Activated CD4-positive, alpha-beta T cell treated with anti-CD3 and anti-CD28 coated beads for 24 hours (primary cell): ENCODE measurements around the gene PPP2R3A.
A peak's percentile ranks its signal among the peaks of the same experiment; 100 is the strongest.

ENCODE experiments used
- DNase-seq, 2 donors: peaks; one replicate each; pipeline ENCODE4 v3.0.0-alpha.2; 2020; ENCODE audit warnings: low read depth in 2 of 2

PPP2R3A gene

DNA sequence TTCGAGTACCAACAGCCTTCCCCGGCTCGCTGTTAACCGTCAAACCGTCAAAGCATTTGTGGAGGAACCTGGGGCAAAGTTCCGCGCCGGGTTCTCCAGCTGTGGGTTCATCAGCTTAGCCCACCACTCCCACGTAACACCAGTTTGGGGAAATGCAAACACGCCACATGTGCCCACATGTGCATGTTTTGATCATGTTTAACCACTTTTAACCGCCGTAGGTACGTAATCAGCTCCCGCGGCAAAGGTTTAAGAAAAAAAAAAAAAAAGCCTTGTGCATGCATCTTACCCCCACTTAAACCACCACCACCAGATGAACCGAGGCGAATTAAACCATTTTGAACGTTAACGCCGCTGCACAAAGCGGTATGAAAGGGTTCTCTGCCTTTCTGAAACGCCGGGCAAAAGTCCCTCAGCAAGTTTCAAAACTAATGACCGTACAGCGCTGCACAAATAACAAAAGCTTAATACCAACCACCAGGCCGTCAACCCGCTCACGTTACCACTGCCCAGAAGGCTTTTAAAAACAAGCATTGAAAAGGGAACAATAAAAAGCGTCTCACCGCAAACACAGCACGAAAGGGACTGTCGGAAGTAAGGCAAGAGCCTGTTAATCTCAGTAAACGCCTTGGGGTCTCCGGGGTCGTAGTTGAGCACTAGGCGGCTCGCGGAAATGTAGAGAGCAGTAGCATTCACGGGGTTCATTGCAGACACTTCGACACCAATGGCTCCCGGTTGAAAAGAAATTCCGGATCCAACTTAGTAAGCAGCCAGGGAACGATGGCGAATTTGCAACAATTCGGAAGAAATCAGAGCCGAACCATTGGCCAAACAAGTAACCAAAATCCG, 229.1 kb downstream of the PPP2R3A start:
- DNase-seq, result peak; percentile 37 to 51

DNA sequence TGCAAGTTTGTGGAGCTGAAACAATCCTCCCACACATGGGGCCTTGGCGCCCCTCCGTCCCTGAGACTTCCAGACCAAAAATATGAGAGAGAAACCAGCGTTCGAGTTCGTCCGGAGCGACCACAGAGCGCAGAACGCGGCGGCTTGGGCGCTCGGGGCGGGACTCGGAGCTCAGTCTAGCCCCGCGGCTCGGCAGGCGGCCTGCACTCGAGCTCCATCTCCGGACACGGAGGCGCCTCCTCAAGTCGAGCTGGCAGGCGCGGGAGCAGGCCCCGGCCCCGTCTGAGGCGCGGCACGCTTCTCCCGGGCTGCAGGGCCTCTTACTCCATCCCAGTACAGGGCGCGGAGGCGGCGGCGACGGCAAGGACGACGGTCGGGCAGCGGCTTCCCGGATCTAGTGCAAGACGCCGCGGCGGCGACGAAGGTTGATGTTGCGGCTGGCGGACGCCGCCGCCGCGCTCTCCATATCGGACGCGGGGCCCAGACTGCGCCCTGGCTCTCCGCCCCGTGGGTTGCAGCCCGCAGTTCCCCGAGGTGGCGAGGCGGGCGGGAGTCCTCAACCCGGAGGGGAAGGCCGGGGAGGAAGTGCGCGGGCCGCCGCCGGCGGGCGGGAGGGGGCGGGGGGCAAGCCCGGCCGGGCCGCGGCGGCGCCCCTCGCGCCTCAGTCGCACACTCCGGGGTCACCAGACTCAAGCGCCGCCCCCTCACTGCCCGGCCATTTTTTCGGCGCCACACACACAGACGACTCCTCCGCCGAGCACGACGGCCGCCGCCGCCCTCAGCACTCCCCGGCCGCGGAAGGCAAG, 229.9 kb downstream of the PPP2R3A start:
- DNase-seq, result peak; percentile 49 to 51

- DNase-seq, result no peak
Measured at GRCh38 chr3:136196064-136196400, 230.5 kb downstream of the PPP2R3A start, which contains the start of gene MSL2. MSL2 (minus strand) TSS chr3:136196335; CDS start chr3:136195113, 1,222 bp downstream.

DNA sequence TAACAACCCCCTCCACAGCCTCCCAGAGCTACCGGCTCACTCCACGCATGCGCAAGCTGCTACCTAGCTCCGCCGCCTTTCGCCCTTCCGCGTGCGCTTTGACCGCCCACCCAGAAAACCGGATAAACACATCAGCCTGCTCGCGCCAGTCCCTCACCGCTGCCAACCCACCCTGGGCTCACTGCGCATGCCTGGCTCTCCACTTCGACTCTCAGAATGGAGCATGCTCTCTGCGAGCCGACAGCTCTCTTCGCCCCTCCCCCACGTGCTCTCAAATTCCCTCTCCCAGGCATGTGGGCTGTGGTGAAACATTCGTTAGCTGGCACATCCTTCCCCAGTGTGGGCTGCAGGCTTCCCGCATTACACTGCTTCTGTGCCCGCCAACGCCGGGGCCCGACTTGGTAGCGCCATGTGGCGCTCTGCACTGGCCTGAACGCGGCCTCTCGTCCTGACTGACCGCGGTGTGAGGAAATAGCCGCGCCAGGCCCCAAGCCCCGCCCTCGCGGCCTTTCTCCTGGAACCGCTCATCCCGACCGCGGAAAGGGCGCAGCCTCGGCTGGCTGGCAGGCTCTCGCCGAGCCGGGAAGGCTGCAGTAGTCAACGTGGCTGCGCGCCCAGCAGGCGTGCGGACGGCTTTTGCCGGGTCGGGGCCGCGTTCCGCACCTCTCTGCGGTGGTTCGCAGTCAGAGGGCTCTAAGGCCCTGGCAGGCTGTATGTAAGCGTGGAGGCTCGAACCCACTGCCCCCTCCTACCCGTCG, 231.1 kb downstream of the PPP2R3A start:
- peak; percentile 100 for DNase-seq

GRCh38 chr3:136197159-136197793, 231.7 kb downstream of the PPP2R3A start:
- no peak for DNase-seq
